HG02943 (cell line): ENCODE measurements around the gene MIA2.
A peak's percentile ranks its signal among the peaks of the same experiment; 100 is the strongest.
"Not testable (repeated sequence)": the region's sequence is repeated elsewhere in the genome, so short reads cannot be mapped to it uniquely, and the experiment has no call there.

Experiments
- ATAC-seq: cut with Tn5 transposase; IDR thresholded peaks from one replicate; pipeline ENCODE4 v1.9.1; 2021; ENCODE audit warnings: mild to moderate bottlenecking, low read depth, moderate library complexity; ENCODE audit not compliant: unreplicated experiment

Gene MIA2

DNA sequence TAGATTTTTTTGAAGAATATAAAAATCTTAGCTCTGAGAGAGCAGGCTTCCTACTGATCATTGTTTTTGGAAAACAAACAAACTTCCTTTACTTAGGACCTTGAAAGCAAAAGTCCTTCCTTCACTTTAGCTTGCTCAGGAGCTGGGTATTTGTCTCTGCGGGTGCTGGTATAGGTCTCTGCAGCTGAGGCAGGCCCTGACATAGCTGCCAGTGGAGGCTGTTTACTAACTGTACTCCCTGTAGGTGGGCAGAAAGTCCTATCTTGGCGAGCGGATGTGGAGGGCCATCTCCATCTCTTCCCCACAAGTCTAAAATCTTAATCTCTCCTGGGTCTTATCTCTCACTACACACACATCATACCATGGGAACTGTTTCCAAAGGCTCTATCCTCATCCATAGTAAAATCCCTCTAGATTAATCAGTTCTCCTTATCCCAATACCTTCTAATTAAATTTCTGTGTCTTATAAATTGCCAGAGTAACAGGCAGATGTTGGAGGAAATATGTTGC lies 4.1 kb upstream of the MIA2 start:
- ATAC-seq, result no peak

DNA sequence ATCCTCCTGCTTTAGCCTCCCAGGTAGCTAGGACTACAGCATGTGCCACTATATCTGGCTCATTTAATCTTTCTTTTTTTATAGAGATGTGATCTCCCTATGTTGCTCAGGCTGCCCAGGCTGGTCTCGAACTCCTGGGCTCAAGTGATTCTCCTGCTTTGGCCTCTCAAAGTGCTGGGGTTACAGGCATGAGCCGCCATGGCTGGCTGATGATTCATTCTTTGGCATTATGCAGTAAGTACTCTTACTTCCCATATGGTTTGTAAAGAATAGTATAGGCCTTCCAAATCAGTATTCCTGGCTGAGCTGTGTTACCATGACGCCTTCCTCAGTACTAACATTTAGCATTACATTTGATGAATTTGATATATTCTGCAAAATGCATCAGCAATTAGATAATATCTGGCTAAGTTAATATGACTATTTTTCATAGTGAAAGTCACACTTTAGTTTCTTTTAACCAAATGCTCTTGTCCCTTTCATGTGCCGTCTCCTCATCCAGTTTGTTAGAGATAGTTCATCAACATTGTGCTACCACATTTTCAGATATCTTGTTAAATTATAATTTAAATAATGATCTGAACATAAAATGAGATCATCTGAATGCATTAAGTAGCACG lies 3.2 kb upstream of the MIA2 start:
- ATAC-seq, result no peak

GRCh38 chr14:39231751-39232553 lies 1.8 kb upstream of the MIA2 start:
- peak; percentile 58 for ATAC-seq

GRCh38 chr14:39232554-39233415 lies 930 bp upstream of the MIA2 start:
- no peak for ATAC-seq

- not testable (repeated sequence) for ATAC-seq
These were observed 1.3 kb downstream of the MIA2 start for GRCh38 chr14:39234986-39235385.

GRCh38 chr14:39235466-39235865 lies 1.8 kb downstream of the MIA2 start:
- not testable (repeated sequence) for ATAC-seq

- ATAC-seq, result no peak
These were observed 7.1 kb downstream of the MIA2 start for GRCh38 chr14:39240769-39241168.

DNA sequence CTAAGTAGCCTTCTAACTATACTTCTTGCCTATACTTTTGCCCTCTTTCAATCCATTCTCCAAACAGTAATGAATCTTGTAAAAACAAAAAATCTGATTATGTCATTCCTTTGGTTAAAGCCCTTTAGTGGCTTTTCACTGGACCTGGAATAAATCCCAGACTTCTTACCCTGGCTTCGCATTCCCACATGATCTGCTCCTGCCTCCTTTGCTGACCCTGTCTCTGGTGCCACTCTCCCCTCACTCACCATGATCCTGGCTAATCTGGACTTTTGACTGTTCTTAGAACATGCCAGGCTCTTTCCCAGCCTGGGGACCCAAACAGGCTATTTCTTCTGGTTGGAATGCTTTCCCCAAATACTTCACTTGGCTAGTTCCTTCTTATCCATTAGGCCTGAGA lies 7.9 kb downstream of the MIA2 start:
- ATAC-seq, result no peak

- ATAC-seq, result no peak
These were observed 10.1 kb downstream of the MIA2 start for GRCh38 chr14:39243831-39244230.

- no peak for ATAC-seq
These were observed 12.9 kb downstream of the MIA2 start for GRCh38 chr14:39246618-39247017.

GRCh38 chr14:39247256-39247655 lies 13.5 kb downstream of the MIA2 start:
- no peak for ATAC-seq

- ATAC-seq, result no peak
These were observed 17.8 kb downstream of the MIA2 start for GRCh38 chr14:39251547-39251946.

- not testable (repeated sequence) for ATAC-seq
These were observed 23.7 kb downstream of the MIA2 start for GRCh38 chr14:39257388-39257787.

DNA sequence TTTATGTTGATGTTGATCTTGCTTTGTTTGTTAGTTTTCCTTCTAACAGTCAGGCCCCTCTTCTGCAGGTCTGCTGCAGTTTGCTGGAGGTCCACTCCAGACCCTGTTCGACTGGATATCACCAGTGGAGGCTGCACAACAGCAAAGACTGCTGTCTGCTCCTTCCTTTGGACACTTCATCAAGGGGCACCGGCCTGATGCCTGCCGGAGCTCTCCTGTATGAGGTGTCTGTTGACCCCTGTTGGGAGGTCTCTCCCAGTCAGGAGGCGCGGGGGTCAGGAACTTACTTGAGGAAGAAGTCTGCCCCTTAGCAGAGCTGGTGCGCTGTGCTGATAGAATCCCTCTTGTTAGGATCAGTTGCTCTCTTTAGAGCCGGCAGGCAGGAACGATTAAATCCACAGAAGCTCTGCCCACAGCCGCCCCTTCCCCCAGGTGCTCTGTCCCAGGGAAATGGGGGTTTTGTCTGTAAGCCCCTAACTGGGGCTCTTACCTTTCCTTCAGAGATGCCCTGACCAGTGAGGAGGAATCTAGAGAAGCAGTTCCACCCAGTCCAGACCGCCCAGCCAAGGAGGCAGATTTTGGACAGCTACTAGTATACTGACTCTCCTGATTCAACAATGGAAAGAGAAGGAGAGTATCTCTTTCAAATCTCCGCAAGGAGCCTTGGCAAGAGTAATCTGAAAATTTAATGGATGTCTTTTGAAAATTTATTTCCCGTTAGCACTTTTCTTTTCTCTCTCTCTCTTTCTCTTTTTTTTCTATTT lies 25.2 kb downstream of the MIA2 start:
- ATAC-seq, result no peak

GRCh38 chr14:39260161-39260560 lies 26.4 kb downstream of the MIA2 start:
- ATAC-seq, result not testable (repeated sequence)

GRCh38 chr14:39262214-39262613 lies 28.5 kb downstream of the MIA2 start:
- not testable (repeated sequence) for ATAC-seq

DNA sequence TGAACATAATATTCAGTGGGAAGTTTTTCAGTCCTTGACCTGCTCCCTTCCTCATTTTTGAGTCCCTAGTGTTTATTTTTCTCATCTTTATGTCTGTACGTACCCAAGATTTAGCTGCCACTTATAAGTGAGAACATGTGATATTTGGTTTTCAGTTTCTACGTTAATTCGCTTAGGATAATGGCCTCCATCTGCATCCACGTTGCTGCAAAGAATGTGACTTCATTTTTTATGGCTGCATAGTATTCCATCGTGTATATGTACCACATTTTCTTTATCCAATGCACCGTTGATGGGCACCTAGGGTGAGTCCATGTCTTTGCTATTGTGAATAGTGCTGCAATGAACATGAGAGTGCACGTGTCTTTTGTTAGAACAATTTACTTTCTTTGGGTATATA lies 30.3 kb downstream of the MIA2 start:
- no peak for ATAC-seq

DNA sequence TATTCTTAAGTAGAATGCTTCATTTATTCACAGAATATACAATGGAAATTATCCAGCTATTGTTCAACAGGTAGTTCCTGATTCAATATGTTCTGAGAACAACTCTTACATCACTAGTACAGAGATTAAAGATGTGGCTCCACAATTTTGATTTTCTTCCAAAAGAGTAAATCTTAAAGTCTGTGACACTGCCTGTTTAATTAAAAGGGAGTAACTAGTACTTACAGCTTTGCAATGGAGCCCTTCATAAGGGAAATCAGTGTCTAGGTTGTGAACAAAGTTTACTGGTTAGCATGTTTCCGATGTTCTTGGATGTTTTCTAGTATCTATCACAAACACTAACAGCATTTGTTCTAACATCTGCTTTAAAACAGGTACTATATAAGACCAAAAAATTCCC lies 30.8 kb downstream of the MIA2 start:
- no peak for ATAC-seq

GRCh38 chr14:39265033-39265432 lies 31.3 kb downstream of the MIA2 start:
- no peak for ATAC-seq

- ATAC-seq, result no peak
These were observed 32.2 kb downstream of the MIA2 start for GRCh38 chr14:39265806-39266524.
